GM21447 (cell line): ENCODE results near the gene ETV3.

ENCODE experiments used
- ATAC-seq: cut with Tn5 transposase; IDR thresholded peaks from one replicate; pipeline ENCODE4 v1.9.1; 2021; ENCODE audit not compliant: unreplicated experiment

Gene ETV3

DNA sequence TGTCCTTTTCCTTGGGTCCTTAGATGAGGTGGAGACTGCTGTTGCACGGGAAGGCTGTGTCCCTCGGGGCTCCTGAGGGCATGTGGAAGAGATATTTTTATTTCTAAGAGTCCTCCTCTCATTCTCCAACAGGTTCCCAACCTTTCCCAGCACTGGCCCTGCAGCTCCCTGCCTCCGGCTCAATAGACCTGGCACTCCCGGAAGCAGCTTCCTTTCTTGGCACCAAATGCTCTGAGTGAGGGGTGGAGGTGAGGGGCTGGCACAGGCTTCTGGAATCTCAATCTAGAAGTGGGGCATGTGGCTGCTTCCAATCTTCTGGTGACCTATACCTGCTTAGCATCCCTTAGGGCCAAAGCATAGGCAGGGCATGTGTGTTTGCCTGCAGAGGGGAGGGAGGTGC, 43.1 kb downstream of the ETV3 start:
- ATAC-seq, result no peak

DNA sequence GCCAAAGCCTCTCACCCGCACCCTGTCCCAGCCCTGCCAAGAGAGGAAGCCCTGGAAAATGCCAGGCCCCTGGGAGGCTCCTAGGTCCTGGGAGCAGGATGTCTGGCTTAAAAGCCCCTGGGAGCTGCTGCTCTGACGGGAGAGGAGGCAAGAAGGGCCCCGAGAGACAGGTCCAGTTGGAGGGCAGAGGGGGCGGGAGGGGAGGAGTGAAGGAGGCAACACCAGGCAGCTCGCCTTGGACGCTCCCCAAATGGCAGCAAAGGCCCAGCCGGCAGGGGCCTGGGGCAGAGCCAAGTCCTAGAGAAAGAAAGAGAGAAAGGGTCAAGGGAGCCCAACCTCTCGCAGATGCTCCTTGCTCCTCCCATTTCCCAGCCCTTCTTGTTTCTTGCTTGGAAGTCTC, 45.4 kb downstream of the ETV3 start:
- no peak for ATAC-seq

DNA sequence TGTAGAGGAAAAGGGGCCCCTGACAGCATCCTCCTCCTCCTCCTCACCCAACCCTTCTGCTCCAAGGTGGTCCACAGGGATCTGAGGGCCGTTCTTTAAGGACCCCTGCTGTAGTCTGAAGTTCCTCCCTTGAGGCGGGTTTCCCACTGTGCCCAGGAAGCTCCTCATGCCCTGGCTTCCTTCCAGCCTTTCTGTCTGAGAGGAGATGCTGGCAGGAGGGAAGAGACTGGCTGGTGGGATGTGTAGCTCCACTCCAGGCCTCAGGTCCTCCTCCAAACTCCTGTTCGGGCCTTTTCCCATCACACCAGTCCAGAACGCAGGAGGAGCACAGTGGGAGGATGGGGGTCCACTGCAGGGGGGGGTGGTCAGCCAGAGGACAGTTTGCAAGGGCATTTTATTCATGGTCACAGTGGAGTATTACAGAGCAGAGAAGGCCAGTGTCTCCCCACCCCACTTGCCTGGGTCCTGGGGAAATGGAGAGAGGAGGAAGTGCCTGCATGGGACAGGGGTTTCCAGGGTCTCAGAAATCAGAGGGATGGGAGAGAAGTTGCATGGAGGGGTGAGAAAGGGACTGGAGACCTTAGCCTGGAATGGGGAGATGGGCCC, 46.4 kb downstream of the ETV3 start:
- no peak for ATAC-seq

DNA sequence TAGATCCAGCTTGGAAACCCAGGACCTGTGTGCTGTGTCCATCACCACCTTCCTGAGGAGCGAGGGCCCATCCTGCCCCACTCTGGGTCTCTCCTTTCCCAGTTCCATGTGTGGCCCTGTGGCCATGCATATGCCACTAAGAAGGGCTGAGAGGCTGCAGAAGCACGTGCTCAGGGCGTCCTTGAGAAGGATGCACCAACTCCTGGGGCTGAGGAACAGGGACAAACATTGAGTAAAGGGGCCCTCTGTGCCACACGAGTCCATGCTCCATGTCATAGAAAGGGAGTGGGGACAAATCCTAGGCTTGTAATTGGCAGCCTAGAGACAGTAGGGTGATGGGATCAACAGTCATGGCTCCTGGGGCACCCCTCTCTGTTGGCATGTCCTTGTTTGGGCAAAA, 47.0 kb downstream of the ETV3 start:
- no peak for ATAC-seq

DNA sequence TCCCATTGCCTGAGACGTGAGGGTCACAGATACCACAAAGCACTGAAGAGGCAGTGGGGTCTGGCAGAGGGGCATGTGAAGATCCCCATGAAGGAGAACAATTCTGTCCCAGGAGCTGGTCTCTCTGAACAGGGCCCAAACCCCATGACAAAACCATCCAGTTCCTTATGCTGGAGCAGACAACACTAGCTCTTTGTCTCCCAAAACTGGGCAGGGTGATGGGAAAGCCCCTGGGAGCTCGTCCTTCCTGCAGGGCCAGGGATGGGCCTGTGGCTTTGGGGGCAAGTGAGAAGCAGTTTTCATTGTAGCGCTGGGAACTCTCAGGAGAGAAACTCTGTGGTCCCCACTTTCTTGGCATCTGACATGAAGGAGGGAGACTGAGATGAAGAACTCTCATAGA, 47.4 kb downstream of the ETV3 start:
- no peak for ATAC-seq

DNA sequence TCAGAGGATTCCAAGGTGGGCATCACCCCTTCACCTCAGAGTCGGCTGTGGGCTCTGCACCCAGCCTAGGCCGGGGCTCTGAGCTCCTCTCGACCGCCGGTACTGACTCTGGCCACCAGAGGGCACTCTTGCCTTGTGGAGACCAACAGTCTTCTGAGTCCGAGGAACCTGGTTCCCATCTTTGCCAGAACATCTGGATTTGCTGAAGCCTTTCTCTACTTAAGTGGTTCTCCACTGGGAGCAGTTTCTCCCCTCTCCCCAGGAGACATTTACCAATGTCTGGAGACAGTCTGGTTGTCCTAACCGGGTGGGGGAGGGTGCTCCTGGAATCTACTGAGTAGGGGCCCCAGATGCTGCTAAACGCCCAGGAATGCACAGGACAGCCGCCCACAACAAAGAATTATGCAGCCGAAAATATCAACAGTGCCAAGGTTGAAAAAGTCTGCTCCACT, 48.0 kb downstream of the ETV3 start:
- no peak for ATAC-seq

DNA sequence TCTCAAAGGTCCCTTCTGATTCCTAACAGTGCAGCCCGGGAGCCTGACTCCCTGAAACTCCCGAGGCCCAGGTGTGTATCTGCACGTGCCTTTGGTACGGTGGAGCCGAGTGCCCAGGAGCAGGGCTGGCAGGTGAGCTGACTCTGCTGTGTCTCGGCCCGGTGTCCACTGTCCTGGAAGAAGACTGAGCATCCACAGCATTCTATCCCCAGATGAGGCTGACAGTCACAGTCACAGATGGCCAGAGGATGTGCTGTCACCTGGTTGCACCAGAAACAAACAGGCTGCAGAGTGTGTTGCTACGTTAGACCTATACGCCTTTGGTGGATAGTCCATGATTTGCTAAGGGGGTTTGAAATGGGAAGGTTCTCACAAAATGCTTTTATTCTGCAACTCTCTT, 48.4 kb downstream of the ETV3 start:
- ATAC-seq, result no peak

DNA sequence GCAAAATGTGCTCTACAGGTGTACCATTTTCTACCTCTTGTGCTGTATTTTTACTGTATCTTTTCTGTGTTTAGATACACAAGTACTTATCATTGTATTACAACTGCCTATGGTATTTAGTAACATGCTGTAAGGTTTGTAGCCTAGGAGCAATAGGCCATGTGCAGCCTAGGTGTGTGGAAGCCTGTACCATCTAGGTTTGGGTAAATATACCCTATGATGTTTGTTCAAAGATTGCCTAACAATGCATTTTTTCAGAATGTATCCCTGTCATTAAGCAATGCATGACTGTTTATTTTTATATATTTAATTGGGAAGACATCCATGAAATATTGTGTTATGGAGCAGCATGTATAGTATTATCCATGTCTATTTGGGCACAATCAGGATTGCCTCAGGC, 49.6 kb downstream of the ETV3 start:
- ATAC-seq, result no peak

DNA sequence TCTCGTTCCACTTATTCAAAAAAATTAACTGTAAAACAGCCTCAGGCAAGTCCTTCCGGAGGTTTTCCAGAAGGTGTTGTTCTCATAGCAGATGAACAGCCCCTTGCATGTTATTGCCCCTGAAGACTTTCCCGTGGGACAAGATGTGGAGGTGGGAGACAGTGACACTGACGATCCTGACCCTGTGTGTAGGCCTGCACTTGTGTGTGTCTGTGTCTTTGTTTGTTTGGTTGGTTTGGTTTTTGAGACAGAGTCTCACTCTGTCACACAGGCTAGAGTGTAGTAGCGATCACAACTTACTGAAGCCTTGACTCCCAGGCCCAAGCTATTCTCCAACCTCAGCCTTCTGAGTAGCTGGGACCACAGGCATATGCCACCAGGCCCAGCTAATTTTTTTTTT, 51.2 kb downstream of the ETV3 start:
- ATAC-seq, result no peak

DNA sequence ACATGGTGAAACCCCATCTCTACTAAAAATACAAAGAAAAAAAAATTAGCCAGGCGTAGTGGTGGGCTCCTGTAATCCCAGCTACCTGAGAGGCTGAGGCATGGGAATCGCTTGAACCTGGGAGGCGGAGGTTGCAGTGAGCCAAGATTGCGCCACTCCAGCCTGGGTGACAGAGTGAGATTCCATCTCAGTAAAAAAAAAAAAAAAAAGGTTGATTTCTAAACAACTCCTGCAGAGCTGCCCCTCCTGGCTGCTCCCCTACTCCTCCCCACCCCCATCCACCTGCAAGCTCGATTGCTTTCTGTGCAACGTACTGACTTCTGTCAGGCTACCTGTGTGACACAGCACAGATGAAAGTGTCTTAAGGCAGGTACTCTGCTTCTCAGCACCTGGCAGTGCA, 51.9 kb downstream of the ETV3 start:
- ATAC-seq, result no peak

DNA sequence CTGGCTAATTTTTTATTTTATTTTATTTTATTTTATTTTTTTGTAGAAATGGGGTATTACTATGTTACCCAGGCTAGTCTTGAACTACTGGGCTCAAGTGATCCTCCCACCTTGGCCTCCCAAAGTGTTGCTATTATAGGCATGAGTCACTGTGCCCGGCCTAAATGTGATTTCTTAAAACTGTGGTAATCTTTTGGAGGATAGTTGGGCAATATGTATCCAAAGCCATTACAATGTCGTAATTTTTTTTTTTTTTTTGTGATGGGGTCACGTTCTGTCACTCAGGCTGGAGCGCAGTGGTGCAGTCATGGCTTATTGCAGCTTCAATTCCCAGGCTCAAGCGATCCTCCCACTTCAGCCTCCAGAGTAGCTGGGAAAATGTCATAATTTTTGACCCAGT, 52.8 kb downstream of the ETV3 start:
- no peak for ATAC-seq

DNA sequence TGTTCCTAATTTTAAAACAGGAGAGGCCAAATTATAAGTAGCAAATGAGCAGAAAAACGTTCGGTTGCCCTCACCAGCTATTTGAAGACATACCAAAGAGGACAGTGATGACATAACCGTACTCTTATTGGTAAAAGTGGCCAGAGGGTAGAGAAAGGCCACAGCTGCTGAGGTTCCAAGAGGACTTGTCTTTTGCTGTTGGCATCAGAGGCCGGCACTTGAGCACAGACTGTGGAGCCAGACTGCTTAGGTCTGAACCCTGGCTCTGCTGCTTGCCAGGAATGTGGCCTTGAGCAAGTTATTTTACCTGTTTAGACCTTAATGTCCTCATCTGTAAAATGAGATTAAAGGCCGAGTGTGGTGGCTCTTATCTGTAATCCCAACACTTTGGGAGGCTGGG, 53.5 kb downstream of the ETV3 start:
- ATAC-seq, result no peak

DNA sequence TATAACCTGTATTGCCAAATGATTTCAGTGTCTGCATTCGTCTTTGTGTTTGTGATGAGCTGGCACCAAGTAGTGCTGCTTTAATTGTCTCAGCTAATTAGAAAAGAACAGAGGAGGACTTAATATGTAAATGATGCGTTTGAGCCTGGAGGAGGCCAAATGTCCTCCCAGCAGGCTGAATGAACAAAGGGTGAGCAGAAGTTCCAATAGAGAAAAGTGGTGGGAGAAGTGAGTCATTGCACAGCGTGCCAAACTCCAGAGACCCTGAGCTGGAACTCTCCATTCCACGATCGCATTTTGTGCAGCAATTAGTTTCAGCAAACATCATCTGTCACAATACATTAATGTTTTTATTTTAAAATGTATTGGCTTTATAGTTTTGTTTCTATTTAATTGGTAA, 56.5 kb downstream of the ETV3 start:
- ATAC-seq, result no peak

DNA sequence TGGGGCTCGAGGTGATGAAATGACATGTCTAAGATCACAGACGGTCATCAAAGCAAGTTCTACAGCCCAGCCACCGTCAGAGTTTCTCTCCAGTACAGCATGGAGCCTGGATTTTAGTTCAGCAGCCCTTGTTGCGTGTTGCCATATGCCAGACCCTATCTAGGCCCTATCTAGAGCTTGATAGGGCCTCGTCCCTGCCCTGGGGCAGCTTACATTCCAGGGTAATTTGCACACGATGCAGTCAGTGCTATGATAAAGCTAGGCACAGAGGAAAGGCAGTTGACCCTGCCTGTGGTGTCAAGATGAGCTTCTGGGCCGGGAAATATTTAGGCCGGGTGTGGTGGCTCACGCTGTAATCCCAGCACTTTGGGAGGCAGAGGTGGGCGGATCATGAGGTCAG, 57.5 kb downstream of the ETV3 start:
- ATAC-seq, result no peak

DNA sequence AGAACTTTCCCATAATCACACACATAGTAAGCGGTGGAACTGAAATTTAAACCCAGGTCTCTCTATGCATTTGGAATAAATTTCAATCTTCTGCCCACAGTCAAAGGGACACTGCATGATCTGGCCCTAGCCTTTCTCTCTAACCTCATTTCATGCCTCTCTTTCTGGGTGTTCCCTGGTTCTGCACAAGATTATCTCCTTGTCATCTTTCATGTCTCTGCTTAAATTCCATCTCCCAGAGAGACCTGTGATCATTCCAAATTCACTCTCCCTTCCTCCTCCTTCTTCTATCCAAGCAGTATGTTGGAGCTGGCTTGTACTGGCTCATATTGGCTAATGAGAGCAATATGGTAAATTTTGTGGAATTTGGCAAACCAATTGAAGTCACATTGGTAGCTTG, 60.8 kb downstream of the ETV3 start:
- no peak for ATAC-seq

DNA sequence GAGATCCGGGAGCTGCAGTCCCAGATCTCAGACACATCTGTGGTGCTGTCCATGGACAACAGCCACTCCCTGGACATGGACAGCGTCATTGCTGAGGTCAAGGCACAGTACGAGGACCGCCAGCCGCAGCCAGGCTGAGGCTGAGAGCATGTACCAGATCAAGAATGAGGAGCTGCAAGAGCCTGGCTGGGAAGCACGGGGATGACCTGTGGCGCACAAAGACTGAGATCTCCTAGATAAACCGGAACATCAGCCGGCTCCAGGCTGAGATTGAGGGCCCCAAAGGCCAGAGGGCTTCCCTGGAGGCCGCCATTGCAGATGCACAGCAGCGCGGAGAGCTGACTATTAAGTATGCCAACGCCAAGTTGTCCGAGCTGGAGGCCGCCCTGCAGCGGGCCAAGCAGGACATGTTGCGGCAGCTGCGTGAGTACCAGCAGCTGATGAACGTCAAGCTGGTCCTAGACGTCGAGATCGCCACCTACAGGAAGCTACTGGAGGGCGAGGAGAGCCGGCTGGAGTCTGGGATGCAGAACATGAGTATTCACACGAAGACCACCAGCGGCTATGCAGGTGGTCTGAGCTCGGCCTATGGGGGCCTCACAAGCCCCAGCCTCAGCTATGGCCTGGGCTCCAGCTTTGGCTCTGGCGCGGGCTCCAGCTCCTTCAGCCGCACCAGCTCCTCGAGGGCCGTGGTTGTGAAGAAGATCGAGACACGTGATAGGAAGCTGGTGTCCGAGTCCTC, 64.1 kb downstream of the ETV3 start:
- no peak for ATAC-seq
